HG03469 (cell line): ENCODE measurements around the gene FOXN3.

Experiments
- ATAC-seq: cut with Tn5 transposase; IDR thresholded peaks from one replicate; pipeline ENCODE4 v1.9.1; 2021; ENCODE audit warnings: mild to moderate bottlenecking, moderate library complexity, moderate number of reproducible peaks; ENCODE audit not compliant: unreplicated experiment

The FOXN3 gene

GRCh38 chr14:89239023-89239422, 178.0 kb downstream of the FOXN3 start:
- ATAC-seq = no peak

DNA sequence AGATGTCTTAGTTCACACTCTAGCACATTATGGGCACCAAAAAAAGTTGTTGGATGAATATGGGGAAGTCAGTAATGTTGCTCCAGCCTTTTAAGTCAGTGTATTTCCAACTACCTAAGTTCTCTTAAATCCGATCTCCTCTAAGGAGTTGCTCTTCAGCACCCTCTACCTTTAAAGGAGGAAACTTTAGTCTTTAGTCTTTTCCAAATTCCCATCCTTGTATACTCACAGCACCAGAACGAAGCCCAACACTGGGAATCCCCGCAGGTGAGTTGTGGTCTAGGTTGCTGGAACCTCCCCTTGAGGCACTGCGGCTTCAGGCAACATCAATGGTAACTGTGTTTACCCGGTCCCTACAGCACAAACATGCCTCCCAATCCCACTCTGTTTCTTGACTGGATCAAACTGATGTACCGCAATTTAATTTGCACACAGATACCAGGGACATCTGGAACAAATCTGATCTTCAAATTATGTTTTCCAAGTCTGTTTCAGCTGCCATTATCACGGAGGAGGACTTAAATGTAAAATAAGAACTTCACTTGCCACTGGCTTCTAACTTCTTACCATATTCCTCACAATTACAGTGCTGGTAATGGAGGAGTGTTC, 179.0 kb downstream of the FOXN3 start:
- no peak for ATAC-seq

DNA sequence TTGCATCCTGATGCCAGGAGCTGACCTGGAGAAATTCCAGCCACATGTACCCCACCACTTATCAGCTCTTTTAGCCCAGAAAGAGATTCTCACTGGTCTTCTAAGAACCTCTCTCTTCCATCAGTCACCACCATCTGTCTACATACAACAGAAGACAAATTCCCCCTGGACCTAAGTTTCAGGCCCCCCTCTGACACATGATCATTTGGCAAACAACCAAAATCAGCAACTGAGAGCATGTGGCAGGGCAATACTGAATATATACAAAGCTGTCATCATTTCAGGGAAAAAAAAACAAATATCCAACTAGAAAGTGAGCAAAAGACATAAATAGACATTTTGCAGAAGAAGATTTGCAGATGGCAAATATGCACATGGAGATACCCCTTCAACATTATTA, 180.2 kb downstream of the FOXN3 start:
- ATAC-seq = no peak

DNA sequence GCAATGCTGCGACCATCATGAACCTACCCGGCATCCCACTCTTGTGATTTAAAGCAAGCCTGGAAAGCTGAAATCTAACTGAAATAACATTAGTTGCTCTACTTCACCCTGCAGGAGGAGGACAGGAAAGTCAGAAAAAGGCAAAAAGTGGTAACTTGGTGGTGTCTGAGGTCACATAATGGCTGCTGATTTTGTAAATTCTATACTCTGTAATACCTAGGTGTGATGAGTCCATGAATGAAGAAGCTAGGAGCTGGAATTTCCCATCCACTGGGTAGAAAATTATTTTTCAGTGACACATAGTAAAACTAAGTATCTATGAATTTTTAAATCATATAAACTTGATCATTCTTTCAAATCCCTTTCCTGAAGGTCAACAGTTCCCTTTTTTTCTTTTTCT, 183.8 kb downstream of the FOXN3 start:
- ATAC-seq = no peak

DNA sequence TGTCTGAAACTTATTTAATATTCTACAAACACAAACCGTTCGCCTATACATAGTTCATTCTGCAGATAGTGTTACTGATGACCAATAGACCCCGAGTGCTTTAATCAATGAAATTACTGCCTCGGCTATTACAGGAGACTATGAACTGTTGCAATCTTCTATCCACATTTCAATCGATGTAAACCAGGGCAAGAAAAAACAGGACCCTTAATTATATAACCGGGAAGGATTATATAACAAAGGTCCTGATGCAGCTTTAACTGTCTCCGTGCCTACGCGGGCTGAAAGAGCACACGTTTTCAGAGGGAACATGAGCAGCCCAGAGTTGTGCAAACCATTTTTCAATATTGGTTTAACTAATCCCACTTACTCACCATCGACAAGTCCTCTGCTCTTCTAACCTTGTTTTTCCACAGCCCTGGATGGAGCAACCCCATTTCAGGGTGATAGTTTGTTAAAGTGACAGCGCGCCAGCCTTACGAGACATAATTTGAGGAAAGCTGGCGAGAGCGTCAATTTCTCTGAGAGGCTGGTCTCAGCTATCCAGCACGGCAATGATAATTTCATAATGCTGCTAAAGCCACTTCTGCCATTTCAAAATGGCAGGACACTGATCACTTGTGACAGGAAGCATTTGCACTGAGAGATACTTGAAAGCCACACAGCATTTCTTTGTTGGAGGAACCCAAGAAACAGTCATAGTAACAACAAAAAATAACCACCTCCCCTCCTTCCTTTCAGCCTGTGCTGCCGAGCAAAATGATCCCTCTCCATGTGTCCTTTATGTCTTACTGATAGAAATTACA, 184.6 kb downstream of the FOXN3 start:
- ATAC-seq = no peak

GRCh38 chr14:89231426-89232113, 185.5 kb downstream of the FOXN3 start:
- no peak for ATAC-seq

- no peak for ATAC-seq
These were observed 188.0 kb downstream of the FOXN3 start for GRCh38 chr14:89228921-89229639.

GRCh38 chr14:89227496-89227836, 189.6 kb downstream of the FOXN3 start:
- ATAC-seq = no peak

GRCh38 chr14:89226801-89227495, 190.1 kb downstream of the FOXN3 start:
- ATAC-seq = no peak

GRCh38 chr14:89225607-89226006, 191.4 kb downstream of the FOXN3 start:
- no peak for ATAC-seq

- no peak for ATAC-seq
These were observed 195.8 kb downstream of the FOXN3 start for GRCh38 chr14:89221109-89221810.

DNA sequence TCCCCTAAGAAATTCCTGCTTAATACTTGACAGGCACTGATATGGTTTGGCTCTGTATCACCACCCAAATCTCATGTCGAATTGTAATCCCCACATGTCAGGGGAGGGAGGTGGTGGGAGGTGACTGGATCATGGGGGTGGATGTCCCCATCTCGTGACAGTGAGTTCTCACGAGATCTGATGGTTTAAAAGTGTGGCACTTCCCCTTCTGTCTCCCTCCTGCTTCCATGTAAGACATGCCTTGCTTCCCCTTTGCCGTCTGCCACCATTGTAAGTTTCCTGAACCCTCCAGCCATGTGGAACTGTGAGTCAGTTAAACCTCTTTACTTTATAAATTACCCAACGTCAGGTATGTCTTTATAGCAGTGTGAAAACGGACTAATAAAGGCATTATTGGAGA, 198.0 kb downstream of the FOXN3 start:
- ATAC-seq = no peak

- no peak for ATAC-seq
These were observed 199.1 kb downstream of the FOXN3 start for GRCh38 chr14:89217891-89218290.

- no peak for ATAC-seq
These were observed 201.5 kb downstream of the FOXN3 start for GRCh38 chr14:89215531-89215930.

DNA sequence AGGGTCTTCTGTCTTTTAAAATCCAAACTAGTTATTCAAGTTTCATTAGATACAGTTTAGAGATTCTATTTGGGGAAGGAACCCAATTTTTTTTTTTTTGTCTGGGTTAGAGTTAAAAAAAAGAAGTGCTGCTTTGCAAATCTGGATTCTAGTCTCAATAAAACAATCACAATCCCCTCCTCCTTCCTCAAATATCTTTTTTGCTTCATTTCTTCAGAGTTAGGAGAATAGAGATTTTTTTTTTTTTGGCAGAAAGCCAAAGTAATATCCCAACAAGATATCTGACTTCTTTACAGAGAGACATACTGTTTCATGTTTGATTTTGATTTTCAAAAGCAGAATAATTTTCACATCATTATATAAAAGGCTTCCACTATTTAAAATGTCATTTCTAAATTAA, 201.9 kb downstream of the FOXN3 start:
- ATAC-seq = no peak

DNA sequence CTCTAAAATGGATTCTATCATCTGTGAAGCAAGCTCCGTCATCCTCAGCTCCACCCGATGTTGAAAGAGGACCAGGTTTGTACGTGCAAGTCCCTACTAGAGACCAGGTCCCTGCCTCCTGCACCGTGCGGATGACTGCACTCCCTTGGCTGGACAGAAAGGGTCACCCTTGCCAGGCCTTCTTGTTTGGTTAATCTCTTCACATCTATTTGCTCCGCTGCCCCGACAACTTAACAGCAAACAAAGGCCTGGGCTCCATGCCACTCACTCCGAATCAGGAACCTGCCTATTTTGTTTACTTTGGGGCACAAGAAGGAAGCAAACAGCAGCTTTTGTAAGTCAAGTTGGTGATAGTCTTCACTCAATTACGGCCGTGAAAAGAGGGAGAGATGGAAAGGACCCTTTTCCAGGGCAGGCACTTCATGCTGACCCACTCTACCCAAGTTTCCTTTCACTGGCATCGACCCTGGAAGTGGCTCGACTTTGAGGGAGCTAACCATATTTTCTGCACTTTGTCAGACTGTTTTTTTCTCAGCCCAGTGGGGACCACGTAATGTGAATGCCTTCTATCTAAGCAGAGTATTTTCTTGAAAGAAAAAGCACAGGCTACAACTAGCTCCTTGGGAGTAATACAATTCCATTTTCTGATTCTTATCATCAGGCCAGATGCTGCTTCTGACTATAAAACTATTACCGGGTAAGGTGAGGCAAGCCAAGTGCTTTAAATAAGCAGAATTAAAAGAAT, 202.6 kb downstream of the FOXN3 start:
- ATAC-seq = no peak

DNA sequence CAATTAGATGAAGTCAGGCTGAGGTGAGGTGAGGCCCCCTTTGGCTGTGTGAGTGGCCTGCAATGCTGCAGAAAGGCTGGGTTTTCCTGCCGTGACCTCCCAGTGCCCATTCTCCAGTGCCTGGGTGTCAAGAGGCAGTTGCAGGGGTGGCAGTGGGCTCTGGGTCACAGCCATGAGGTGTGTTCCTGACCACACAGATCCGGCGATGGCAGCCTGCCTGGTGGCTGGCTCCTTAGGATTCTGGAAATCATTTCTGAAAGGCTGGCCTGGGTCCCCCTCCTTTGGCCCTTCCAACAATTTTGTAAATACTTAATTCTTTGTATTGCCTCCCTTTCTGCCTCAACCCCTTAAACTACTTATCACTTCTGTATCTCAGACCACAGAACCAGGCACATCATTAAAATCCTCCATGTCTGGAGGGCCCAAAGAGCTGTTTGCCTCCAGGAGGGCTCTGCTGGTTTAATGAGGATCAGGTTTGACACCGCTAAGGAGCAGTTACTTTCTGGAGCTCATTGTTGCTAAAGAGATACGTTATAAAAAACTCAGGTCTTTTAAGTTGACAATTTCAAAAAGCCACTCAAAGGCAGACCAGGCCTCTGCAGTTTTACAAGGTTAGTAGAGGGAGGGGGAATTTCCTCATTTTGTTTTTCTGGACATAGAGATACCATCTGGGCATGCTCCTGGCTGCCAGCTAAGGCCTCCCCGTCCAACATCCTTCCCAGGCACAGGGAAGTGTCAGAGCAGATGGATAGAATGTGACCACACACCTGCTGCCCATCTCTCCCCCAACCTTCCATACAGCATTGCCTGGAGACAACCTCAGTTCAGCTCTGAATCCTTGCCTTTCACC, 204.4 kb downstream of the FOXN3 start:
- ATAC-seq = no peak

- ATAC-seq = no peak
These were observed 207.5 kb downstream of the FOXN3 start for GRCh38 chr14:89209558-89209957.

- ATAC-seq = no peak
These were observed 209.1 kb downstream of the FOXN3 start for GRCh38 chr14:89207925-89208328.
